Glomerular visceral epithelial cell (primary cell): ENCODE data around the gene CSGALNACT2.

Experiments used
- DNase-seq: peaks from one replicate; pipeline ENCODE4 v3.0.0-alpha.2; 2016; ENCODE audit errors: extremely low spot score

CSGALNACT2 gene

DNA sequence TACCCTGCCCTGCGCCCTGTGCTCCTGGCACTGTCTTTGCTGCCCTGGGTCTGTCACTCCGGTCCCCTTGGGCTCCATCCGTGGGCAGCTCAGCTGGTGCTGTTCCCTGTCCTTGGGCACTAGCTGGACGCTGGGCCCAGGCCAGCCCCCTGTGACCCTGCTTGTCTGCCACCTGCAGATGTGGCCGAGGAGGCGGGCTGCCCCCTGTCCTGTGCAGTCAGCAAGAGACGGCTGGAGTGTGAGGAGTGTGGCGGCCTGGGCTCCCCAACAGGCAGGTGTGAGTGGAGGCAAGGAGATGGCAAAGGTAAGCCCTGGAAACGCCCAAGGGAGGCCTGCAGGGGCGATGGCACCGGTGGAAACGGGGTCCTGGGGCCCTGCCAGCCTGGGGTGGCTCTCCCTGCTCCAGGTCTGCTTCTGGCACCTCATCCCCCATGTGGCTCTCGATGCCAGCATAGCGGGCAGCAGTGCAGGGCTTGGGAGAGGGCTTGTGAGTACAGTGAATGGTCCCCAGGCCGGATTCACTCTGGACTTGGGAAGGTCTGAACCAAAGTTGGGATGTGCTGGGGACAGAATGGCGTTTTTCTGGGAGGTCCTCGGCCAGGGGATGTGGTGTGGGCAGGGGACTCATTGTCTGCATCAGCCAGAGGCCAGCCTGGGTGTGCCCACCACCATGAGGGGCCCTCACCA is 26.2 kb upstream of the CSGALNACT2 start:
- no peak for DNase-seq

DNA sequence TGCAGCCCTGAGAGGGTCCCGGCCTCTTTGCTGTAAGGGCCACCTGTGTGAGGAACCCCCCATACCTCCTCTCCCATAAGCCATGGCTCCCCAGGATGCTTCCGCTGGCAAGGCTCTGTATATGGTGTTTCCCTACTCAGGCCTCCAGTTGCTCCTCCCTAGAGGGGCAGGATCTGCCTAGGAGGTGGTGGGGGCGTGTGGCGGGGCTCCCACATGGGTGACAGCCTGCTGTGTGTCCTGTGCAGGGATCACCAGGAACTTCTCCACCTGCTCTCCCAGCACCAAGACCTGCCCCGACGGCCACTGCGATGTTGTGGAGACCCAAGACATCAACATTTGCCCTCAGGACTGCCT is 25.7 kb upstream of the CSGALNACT2 start:
- no peak for DNase-seq

DNA sequence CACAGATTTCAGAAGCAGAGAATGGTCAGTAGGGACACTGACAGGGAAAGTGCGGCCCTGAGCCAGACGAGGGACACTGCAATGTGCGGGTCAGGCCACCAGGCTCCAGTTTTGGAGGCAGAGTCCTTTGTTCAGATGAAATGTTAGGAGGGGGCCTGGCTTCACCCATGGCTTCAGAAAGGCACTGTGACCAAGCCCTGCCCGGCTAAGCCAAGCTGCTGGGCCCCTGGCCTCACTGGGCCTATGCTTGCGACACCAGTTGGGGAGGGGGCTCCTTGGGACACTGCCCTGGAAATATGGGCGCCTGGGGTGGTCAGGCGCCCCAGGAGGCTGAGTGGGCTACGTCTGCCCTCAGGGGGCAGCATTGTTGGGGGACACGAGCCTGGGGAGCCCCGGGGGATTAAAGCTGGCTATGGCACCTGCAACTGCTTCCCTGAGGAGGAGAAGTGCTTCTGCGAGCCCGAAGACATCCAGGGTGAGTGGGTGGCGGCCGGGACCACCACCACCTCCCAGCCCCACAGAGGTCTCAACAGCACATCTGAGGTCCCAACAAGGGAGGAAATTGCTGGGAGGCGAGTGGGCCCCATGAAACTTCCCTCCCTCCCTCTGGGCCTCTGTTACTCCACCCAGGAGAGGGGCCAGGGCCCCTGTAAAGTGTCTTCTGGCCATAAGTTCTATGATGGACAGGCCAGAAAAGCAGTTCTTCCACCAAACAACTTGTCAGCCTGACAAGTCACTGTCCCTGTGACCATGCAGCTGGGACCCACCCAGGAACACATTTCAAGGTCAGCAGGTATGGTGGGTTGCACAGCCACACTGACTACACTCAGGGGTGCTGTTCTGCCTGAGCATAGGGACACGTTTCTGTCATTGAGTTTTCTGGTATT is 24.8 kb upstream of the CSGALNACT2 start:
- DNase-seq, result no peak

DNA sequence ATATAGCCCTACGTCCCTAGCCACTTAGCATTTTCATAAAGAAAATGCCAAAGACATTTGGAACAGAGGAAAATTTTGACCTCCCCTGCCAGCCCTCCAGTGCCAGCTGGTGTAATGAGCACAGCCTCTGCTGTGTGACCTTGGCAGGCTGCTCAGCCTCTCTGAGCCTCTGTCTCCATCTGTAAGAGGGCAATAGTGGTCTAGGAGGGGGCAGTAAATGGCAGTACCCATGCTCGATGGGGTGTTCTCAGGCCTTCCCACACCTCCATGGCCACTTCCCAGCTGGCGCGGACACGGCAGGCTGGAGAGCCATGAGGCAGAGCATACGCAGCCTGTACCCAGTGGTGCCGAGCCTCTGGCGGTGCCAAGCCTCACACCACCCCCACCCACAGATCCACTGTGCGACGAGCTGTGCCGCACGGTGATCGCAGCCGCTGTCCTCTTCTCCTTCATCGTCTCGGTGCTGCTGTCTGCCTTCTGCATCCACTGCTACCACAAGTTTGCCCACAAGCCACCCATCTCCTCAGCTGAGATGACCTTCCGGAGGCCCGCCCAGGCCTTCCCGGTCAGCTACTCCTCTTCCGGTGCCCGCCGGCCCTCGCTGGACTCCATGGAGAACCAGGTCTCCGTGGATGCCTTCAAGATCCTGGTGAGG is 24.0 kb upstream of the CSGALNACT2 start:
- no peak for DNase-seq

DNA sequence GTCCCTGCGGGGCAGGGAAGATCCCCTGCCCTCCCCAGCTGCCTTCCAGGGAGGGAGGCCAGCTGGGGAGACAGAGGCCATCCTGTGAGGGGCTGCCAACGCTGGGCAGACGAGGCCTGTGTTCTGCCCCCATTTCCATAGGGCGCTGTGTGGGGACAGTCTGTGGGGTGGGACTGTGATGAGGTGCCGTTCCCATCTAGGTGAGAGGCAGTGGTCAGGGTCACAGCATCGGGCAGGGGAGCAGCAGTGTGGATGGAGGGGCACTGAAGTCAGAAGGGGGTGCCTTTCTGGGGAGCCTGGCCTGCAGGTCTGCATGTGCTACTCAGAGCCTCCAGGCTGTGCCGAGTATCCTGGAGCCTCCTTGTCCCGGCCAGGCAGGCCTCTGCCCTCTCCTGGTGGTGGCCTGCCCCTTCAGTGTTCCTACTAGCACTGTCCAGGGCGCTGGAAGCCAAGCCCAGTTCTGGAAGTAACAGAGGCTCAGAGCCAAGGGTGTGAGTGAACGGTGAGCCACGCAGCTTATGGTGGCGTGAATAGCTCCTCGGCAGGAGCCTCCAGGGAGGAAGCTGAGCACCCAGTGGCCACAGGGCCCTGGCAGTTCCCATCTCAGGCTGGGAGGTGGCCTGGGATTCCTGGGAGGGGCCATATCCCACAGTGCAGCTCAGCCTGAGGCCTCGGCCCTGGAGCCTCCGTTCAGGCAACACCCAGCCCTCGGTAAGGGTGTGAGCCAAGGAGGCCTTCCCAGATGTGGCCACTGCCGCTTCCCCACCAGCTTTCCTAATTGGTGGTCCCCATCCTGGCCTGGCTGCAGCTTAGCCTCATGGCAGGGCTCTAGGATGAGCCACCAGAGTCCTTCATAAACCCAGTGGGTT is 23.3 kb upstream of the CSGALNACT2 start:
- no peak for DNase-seq

DNA sequence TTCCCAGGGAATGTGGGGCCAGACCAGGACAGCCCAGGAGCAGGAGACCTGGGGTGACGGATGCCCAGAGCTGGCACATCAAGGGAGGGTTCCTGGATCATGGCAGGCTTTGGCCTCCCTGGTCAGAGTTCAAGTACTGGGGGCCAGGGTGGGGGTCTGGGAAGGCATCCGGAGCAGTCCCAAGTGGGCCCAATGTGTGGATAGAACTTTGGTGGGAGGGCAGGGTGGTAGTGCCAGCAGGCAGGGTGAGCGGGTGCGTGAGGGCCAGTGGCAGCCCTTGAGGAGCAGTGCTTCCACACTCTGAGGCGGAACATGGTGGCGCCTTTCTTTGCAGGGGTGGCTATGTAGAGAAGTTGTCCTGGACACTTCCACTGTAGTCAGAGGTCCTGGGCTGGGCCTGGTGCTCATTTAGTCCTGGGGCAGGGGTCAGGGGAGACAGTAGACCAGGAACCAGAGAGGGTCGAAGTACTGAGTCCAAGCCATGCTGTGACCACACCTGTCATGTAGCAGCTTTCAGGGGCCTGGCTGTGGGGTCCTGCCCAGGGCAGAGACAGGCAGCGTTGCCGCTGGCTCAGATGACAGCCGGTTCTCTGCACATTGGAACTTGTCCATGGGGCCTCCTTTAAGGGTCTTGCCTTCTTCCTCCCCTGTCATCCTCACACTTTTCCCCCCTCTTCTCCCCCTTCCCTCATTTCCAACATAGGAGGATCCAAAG is 22.2 kb upstream of the CSGALNACT2 start:
- no peak for DNase-seq

DNA sequence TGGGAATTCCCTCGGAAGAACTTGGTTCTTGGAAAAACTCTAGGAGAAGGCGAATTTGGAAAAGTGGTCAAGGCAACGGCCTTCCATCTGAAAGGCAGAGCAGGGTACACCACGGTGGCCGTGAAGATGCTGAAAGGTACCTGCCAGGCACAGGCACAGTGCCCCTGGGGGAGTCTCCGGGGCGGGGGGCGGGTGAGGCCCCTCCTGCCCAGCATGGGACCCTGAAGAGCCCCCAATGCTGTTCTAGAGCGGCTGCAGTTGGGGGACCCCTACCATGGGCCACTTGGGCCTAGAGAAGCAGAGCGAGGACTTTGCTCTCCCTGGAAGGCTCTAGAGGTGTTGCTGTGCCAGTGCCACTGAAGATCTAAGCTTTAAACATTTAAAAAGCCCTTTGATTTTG is 21.6 kb upstream of the CSGALNACT2 start:
- DNase-seq, result no peak

DNA sequence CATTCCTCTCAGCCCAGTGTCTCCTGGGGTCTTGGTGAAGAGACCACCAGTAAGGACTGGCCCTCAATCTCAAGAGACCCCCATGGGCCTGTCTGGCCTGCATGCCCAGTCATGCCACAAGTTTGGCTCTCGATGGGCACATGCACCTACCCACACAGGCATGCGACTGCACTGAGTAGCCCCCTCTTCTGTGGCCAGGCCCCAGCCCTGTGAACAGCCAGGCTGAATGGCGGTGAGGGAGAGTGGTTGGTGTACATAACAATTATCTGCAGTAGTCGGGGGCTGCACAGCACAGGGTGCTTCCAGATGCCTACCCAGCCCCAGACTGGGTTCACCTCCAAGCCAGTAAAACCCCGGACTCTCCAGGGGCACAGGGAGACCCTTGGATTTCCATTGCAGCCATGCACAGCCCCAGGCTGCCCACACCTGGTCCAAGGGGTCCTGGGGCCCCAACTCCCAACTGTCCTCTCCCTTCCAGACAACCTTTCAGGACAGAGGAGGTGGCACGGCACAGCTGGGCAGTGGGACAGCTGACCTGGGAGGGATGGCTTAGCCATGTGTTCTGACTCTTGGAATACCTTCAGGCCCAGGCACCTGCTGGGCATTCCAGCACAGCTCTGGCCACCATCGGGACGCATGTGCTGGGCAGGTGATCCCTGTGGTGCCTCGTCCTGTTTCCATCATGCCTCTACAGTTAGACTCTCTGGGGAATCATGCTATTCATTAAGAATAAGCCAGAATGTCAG is 21.0 kb upstream of the CSGALNACT2 start:
- no peak for DNase-seq

DNA sequence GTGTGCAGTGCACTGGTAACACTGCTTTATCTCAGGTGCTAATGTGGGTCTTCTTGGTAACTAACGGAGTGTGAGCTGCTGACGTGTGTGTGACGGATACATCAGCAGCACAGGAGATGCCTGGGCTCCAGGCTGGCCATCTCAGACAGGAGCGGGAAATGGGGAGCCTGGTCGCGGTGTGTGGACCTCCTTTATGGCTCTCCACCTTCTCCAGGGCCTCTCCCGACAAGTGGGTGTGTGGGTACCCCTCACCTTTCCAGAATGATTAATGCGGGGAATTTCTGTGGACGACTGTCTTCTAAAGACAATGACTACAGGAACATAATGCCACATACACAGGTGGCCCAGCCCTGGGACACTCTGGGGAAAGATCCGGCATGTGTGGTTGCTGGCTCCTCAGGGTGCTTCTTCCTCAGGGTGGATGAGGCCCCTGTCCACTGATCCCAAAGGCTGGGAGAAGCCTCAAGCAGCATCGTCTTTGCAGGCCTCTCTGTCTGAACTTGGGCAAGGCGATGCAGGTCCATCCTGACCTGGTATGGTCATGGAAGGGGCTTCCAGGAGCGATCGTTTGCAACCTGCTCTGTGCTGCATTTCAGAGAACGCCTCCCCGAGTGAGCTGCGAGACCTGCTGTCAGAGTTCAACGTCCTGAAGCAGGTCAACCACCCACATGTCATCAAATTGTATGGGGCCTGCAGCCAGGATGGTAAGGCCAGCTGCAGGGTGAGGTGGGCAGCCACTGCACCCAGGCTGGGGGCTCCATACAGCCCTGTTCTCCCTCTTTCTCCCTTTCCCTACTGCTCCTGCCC is 20.3 kb upstream of the CSGALNACT2 start:
- no peak for DNase-seq

DNA sequence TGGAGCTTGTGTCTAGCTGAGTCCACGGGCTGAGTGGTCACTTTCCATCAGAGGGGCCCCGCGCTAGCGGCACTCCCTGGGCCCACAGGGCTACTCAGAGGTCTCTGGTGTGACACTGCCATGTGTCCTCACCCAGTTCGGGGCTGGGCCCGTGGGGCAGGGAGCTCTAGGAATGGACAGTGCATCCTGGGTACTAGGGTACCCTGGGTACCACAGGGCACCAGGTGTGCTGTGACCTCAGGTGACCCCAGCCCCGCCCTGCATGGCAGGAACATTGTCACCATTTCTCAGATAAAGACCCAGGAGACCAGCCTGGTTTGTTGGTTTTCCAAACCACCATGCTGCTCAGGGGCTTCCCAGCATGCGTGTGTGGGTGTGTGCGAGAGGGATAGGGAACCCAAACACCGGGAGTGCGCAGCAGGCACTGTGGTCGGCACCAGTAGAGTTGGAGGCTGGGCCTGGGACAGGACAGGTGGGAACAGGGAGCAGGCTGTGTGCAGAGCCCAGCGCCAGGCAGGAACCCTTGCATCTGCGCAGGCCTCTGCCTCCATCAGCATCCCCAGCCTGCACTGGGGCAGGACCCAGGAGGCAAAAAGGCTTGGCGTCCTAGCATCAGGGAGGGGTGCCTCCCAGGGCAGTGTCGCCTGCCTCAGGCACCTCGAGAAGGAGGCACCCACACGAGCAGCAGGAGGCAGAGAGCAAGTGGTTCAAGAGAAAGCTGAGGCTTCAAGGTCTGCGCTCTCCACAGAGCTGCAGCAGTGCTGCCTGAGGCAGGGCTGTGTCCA is 19.4 kb upstream of the CSGALNACT2 start:
- DNase-seq, result no peak

DNA sequence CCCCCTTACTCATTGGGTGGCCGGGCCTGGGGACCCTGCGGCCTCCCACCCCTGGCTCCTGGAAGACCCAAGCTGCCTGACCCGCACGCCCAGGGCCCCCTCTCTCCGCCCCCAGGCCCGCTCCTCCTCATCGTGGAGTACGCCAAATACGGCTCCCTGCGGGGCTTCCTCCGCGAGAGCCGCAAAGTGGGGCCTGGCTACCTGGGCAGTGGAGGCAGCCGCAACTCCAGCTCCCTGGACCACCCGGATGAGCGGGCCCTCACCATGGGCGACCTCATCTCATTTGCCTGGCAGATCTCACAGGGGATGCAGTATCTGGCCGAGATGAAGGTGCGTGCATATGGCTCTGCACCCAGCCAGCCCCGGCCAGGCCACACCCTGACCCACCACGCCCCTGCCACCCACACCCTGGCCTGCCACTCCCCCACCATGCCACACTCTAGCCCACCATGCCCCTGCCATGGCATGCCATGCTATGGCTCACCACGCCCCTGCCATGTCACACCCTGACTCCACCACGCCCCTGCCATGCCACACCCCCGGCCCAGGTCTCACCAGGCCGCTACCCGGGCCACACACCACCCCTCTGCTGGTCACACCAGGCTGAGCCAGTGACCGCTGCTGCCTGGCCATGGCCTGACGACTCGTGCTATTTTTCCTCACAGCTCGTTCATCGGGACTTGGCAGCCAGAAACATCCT is 18.7 kb upstream of the CSGALNACT2 start:
- no peak for DNase-seq

DNA sequence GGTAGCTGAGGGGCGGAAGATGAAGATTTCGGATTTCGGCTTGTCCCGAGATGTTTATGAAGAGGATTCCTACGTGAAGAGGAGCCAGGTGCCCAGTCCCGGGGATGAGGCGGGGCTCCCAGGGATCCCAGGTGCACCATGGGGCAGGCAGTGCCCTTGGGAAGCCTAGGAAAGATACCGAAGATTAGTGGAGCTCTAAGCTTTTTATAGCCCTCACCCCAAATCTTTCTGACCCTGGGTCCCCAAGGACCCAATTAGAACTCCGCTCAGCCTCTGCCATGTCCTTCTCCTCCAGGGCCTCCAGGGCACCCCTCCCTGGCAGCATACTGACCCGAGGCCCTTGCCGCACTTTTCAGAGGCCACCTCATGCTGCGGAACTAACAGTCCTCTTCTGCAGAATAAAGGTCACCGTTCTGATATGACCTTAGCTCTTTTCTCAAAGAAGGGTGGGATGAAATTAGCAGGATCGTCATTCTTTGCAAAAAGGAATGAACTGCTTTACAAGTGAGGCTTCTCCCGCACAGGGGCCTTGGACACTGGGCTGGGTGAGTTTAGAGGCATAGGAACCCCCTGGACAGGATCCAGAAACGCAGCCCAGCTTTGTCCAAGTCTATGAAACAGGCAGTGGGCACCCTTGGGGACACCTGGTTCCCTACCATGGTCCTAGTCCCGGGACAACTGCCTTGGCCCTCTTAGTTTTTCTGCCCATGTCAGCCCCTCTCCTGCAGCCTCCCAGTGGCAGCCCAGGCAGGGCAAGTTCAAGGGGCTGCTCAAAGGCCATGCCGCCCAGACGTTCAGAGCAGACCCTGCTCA is 17.9 kb upstream of the CSGALNACT2 start:
- no peak for DNase-seq

DNA sequence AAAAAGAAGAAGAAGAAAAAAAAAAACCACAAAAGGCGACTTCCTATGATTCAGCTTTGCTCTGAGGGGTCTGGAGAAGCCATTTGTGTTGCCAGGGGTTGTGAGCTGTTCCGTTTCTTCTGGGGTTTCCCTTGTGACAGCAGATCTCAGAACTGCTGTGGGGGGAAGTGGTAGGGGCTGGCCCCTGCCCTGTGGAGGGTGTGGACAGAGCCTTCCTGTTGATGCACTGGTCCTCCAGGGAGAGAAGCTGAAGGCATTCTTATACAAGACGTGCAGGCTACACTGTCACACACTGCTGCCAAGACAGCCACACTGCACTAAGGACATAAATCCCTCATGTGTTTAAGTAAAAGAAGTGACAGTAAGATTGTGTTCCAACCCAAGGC is 17.3 kb upstream of the CSGALNACT2 start:
- DNase-seq, result no peak

DNA sequence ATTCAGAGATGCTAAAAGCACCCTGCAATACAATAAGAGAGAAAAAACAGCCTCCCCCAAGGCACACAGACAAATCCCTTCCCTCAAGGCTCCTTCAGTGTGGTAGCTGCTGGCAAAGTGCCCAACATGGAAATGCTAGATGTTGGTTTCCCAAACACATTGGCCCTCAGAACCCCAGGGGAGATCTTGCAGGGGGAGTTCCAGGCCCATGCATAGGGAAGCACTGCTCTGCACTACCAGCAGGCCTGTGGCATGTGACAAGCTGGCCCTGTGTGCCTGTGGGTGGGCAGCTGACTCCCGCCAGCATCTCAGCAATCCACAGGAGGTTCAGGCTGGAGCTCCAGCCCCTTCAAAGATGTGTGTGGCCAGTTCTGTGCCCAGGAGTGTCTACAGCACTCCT is 16.8 kb upstream of the CSGALNACT2 start:
- DNase-seq, result no peak

DNA sequence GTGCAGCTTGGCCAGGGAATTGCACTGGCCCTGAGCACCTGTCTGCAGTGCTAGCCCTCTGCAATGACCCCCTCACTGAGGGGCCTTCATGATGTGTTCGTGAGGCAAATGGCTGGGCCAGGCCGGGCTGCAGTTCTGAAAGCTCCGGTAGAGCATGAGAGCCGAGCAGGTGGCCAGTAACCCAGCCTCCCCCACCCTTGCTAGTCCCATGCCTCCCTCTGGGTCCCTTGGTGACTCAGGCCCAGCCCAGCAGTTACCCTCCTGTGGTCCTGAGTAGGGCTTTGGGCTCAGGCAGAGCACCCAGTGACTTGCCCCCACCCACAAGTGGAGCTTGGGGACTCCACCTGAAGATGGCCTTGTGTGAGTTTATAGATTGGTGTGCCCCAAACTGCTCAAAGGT is 16.1 kb upstream of the CSGALNACT2 start:
- no peak for DNase-seq

DNA sequence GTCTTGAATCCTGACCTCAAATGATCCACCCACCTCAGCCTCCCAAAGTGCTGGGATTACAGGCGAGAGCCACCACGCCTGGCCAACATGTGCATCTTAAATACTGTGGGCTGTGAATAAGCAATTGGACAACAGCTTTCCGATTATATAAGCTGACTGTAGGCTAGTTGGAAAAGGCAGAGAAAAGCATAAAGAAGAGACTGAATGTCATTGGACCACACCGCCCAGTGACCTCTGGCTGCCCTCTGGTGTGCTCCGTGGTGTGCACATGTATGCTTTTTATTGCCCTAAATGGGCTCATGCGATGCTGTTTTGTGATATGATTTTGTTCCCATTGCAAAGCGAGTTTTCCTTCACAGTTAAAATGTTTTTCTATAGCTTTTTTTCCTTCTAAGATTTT is 15.4 kb upstream of the CSGALNACT2 start:
- DNase-seq, result no peak

DNA sequence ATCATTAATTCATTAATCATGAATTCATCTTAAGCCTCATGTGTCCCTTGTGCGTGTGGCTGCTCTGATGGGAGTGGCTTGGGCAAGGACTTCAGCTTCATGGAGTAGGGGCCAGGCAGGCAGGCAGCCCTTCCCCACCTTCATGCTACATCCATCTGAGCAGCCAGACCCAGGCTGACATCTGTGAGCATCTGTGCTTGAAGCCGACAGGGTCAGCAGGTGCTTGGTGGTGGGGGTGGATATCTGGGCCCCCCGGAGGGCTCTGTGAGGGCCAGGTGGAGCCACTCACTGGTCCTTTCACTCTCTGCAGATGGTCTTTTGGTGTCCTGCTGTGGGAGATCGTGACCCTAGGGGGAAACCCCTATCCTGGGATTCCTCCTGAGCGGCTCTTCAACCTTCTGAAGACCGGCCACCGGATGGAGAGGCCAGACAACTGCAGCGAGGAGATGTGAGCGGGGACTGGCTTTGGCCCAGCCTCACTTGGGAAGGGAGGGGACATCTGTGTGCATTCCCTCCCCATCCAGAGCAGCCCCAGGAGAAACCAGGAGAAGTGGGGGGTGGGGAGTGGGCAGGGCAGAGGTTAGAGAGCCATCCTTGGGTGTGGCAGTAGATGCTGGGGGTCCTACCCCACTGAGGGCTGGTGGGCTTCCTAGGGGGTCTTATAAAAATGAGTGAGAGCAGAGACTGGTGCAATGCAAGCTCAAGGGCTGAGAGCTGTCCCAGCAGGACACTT is 14.7 kb upstream of the CSGALNACT2 start:
- DNase-seq, result no peak
